K562 (cell line): ENCODE data around the gene LRP1. TPM values are rescaled to one million over a fixed set of nuclear protein-coding genes. Genes with fewer than 3 reads are reported as not detected.

Experiments used
- FOXJ2 ChIP-seq: fragments of 200-800 bp; sonication (Bioruptor generic); IDR thresholded peaks from 2 replicates; pipeline ENCODE4 v1.6.1; 2016; ENCODE audit warnings: missing genetic modification characterization, missing compliant biosample characterization
- GATAD2A ChIP-seq: fragments of 450-650 bp; IDR thresholded peaks from 2 replicates; pipeline ENCODE4 v1.6.1; 2017
- KLF13 ChIP-seq: fragments of 450-650 bp; IDR thresholded peaks from 2 replicates; pipeline ENCODE4 v1.6.1; 2016; ENCODE audit warnings: missing genetic modification characterization, low read depth, mild to moderate bottlenecking, missing compliant biosample characterization, moderate library complexity, borderline replicate concordance
- MYBL2 ChIP-seq, 2 experiments: fragments of 450-650 bp in 1 of 2; sonication (generic) in 1 of 2; formaldehyde crosslinking in 1 of 2; IDR thresholded peaks; 2 replicates each; pipeline versions ENCODE4 v1.6.1 to v1.8.1; 2017 to 2022; ENCODE audit warnings: borderline replicate concordance in 1 of 2, inconsistent platforms in 1 of 2, low read depth in 1 of 2, mild to moderate bottlenecking in 1 of 2, missing genetic modification reagents in 1 of 2, moderate library complexity in 1 of 2
- NFE2 ChIP-seq: IDR thresholded peaks from 2 replicates; pipeline ENCODE4 v1.6.1; 2014; ENCODE audit warnings: antibody characterized with exemption, low read depth
- PTRF ChIP-seq: fragments of 450-650 bp; IDR thresholded peaks from 2 replicates; pipeline ENCODE4 v1.6.1; 2016; ENCODE audit warnings: mild to moderate bottlenecking, missing genetic modification characterization, missing compliant biosample characterization
- RAD51 ChIP-seq: fragments of 450-650 bp; IDR thresholded peaks from 2 replicates; pipeline ENCODE4 v1.7.1; 2016; ENCODE audit warnings: low read depth, mild to moderate bottlenecking, borderline replicate concordance
- SETDB1 ChIP-seq: IDR thresholded peaks from one replicate; pipeline ENCODE4 v1.6.1; 2012; ENCODE audit warnings: low read length, control low read depth, inconsistent platforms
- SMARCC2 ChIP-seq: fragments of 450-650 bp; IDR thresholded peaks from 2 replicates; pipeline ENCODE4 v1.6.1; 2017; ENCODE audit warnings: antibody characterized with exemption, moderate library complexity, mild to moderate bottlenecking, low read depth
- TSHZ1 ChIP-seq: fragments of 250-450 bp; sonication (Bioruptor Pico); IDR thresholded peaks from 2 replicates; pipeline ENCODE4 v1.4.0; 2020; ENCODE audit warnings: mild to moderate bottlenecking, moderate library complexity
- U2AF1 ChIP-seq: fragments of 200-400 bp; formaldehyde crosslinking; optimal IDR thresholded peaks from 2 replicates; pipeline ENCODE3; 2017; ENCODE audit warnings: mild to moderate bottlenecking, low read depth, low read length, moderate library complexity
- ZNF668 ChIP-seq: fragments of 250-450 bp; sonication (Bioruptor Pico); IDR thresholded peaks from 2 replicates; pipeline ENCODE4 v1.8.0; 2022; ENCODE audit warnings: mild to moderate bottlenecking, inconsistent platforms
- ZNF79 ChIP-seq: fragments of 250-450 bp; sonication (Bioruptor Pico); IDR thresholded peaks from 2 replicates; pipeline ENCODE4 v1.4.0; 2020; ENCODE audit warnings: low read depth, mild to moderate bottlenecking, moderate library complexity
- polyA plus RNA-seq, 8 experiments: library from polyadenylated mRNA; depleted of rRNA in 4 of 8; stranded (reverse) in 5 of 8; unstranded in 3 of 8; fragments of >200 nt; fragmentation: Nextera tagmentation in 2 of 8; fragmentation: Illumina TruSeq in 1 of 8; extraction: Ambion mirVana in 2 of 8; extraction: Trizol in 1 of 8; gene quantifications; 2 replicates each; pipeline versions ENCODE4 v1.2.1 to v1.2.3, GENCODE V29; 2011 to 2014; ENCODE audit warnings: inconsistent platforms in 1 of 8, missing spikeins in 1 of 8
- total RNA-seq, 7 experiments: library from RNA; depleted of rRNA in 6 of 7; stranded (reverse); fragments of >200 nt in 6 of 7; fragmentation: Illumina TruSeq in 2 of 7; extraction: Trizol in 2 of 7; gene quantifications; 2 replicates each; pipeline versions ENCODE4 v1.2.1 to v1.2.3, GENCODE V29; 2011 to 2021; ENCODE audit warnings: low replicate concordance in 1 of 7
- TF ChIP-seq, protein P1 (sequence below): fragments of 250-450 bp; sonication (Bioruptor Pico); IDR thresholded peaks from 2 replicates; pipeline ENCODE4 v1.5.0; 2020; ENCODE audit warnings: mild to moderate bottlenecking, borderline replicate concordance

LRP1 gene
- total and polyA plus RNA-seq, 9 of the 15 experiments (the other 6 are each of a cell fraction or from before 2014, with no cell fraction given) = 0.04 to 0.64 (median 0.19) TPM; not detected in 2

DNA sequence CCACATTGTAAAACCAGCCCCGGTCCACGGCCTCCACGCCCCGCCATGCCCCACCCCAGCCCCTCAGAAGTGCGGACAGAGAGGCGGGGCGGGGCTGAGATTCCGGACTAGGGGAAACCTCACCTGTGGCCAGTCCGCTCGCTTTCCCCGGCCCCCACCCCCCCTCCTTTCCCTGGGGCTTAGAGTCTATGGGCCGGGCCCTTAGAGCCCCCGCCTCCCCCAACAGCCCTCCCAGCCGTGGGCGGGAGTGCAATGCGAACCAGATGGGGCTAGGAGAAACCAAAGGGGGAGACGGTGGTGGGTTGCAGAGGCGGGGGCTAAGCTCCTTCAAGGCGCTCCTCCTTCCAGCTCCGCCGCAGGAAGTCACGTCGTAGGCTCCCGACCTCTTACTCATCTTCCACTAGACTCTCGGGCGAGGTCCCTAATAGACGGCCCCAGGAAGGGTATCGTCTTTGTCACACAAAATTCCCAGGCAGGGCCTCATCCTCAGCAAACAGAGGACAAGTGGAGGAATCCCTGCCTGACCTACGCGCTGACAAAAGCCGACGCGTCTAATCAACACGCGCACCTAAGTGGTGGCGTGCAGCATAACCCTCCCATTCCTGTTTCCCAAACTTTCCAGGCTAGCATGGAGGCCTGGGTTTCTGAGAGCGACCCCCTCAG lies 40.5 kb upstream of the LRP1 start (continued):
- TF ChIP-seq SETDB1 (no peak), ZNF668 (CRISPR knock-in tag) (no peak), RAD51 (no peak), GATAD2A (no peak), PTRF (tag) (no peak), TSHZ1 (CRISPR knock-in tag) (no peak), ZNF79 (CRISPR knock-in tag) (no peak), FOXJ2 (tag) (no peak), SMARCC2 (no peak), KLF13 (tag) (no peak), U2AF1 (no peak), MYBL2 (IDR thresholded peaks at IDR 0.05; ENCODE audit: low read depth) (no peak), MYBL2 (CRISPR knock-in tag; IDR thresholded peaks at IDR 0.05; ENCODE audit: borderline replicate concordance) (no peak), NFE2 (no peak)
- TF ChIP-seq, protein P1, sequence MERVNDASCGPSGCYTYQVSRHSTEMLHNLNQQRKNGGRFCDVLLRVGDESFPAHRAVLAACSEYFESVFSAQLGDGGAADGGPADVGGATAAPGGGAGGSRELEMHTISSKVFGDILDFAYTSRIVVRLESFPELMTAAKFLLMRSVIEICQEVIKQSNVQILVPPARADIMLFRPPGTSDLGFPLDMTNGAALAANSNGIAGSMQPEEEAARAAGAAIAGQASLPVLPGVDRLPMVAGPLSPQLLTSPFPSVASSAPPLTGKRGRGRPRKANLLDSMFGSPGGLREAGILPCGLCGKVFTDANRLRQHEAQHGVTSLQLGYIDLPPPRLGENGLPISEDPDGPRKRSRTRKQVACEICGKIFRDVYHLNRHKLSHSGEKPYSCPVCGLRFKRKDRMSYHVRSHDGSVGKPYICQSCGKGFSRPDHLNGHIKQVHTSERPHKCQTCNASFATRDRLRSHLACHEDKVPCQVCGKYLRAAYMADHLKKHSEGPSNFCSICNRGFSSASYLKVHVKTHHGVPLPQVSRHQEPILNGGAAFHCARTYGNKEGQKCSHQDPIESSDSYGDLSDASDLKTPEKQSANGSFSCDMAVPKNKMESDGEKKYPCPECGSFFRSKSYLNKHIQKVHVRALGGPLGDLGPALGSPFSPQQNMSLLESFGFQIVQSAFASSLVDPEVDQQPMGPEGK = no peak
